Measurements from ENCODE around the gene DAP3. TPM values are rescaled to one million over a fixed set of nuclear protein-coding genes. Genes with fewer than 3 reads are reported as not detected.
"Not testable (repeated sequence)": the region's sequence is repeated elsewhere in the genome, so short reads cannot be mapped to it uniquely, and the experiment has no call there.

DAP3 gene
- polyA plus RNA-seq, 1 of the 3 experiments (the other 2 are of a cell fraction), result 115 TPM

DNA sequence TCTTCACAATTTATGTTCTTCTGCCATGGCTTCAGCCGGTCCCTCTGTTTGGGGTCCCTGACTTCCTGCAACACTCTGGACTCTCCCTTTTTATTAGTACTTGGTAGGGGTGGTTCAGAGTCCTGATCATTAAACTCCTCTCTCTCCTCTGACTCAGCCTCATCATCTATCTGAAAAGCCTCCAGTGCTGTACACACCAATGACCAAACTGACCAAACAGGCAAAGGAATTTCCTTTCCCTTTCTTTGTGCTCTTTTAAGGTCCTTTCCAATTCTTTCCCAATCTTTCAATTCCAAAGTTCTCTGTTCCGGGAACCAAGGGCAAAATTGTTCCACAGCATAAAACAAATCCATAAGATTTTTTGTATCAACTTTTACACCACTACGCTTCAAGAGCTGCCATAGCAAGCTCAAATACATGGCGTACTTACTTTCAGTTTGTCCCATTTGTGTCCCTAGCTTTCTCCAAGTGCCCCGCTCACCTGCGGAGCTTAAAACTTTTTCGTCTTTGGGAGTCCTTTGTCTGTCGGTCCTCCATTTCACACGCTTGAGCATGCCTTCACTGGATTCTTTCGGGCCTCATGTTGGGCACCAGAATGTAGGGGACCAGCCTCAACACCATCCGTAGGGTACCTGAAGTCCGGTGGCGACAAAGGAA is 9.6 kb downstream of the DAP3 start (continued):
- TF ChIP-seq, protein P1, sequence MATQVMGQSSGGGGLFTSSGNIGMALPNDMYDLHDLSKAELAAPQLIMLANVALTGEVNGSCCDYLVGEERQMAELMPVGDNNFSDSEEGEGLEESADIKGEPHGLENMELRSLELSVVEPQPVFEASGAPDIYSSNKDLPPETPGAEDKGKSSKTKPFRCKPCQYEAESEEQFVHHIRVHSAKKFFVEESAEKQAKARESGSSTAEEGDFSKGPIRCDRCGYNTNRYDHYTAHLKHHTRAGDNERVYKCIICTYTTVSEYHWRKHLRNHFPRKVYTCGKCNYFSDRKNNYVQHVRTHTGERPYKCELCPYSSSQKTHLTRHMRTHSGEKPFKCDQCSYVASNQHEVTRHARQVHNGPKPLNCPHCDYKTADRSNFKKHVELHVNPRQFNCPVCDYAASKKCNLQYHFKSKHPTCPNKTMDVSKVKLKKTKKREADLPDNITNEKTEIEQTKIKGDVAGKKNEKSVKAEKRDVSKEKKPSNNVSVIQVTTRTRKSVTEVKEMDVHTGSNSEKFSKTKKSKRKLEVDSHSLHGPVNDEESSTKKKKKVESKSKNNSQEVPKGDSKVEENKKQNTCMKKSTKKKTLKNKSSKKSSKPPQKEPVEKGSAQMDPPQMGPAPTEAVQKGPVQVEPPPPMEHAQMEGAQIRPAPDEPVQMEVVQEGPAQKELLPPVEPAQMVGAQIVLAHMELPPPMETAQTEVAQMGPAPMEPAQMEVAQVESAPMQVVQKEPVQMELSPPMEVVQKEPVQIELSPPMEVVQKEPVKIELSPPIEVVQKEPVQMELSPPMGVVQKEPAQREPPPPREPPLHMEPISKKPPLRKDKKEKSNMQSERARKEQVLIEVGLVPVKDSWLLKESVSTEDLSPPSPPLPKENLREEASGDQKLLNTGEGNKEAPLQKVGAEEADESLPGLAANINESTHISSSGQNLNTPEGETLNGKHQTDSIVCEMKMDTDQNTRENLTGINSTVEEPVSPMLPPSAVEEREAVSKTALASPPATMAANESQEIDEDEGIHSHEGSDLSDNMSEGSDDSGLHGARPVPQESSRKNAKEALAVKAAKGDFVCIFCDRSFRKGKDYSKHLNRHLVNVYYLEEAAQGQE (IDR thresholded peaks at IDR 0.05; ENCODE audit: low read depth, low read length), result no peak
- no peak for TF ChIP-seq TEAD4 (IDR thresholded peaks at IDR 0.05; ENCODE audit: borderline replicate concordance, insufficient read depth)

DNA sequence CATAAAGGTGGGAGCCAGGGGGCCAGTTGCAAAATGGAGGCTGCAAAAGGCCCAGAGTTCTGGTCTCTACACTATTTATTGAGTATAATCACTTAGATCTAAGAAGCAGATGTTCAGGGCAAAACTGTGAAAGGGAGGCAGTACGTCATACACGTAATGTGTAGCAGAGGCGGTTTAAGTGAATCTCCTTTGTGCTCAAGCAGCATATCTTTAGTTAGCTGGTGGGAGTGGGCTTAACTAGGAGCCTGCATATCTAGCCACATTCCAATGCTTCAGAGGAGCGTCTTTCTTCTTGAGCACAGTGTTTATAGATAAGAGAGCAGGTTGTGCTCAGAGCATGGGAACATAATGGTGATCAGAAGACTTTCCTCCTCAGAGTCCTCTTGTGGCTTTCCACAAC is 10.2 kb downstream of the DAP3 start:
- H3K27ac ChIP-seq (ENCODE audit: low read depth in 2 of 2, low read length in 1 of 2); POLR2A ChIA-PET; DNase-seq; H3K9ac ChIP-seq; H3K4me3 ChIP-seq (ENCODE audit: low read depth in 2 of 2, low read length in 1 of 2); H3K4me2 ChIP-seq; H3K9me3 ChIP-seq; H2AFZ ChIP-seq (ENCODE audit: low read depth); H3K27me3 ChIP-seq (ENCODE audit: insufficient read depth); H3K4me1 ChIP-seq (ENCODE audit: control insufficient read depth in 1 of 2, insufficient read depth in 2 of 2, low read depth in 1 of 2, low read length in 1 of 2); H3K9me2 ChIP-seq: not testable (repeated sequence)
- peaks cover 16% of the 10 kb centered on the region for H3F3A ChIP-seq (replicated peaks; ENCODE audit: insufficient read depth)
- H4K20me1 ChIP-seq (ENCODE audit: insufficient read depth), result peaks cover 23% of the 10 kb centered on the region; the same call in 1 of the 2 replicates
- CTCF ChIA-PET, result interaction anchor here (1.4 kb wide), 1 partner anchor 30 kb away, joined by 4 read pairs; no protein-coding TSS in a partner anchor
- 98% methylated on average over 4 of the region's 4 CpGs for WGBS (ENCODE audit: low lambda C conversion rate)
- peaks cover 13 to 29% of the 10 kb centered on the region in 2 experiments for H3K36me3 ChIP-seq (replicated peaks in 1 of 2; ENCODE audit: control insufficient read depth in 1 of 2, insufficient read depth in 2 of 2, low read length in 1 of 2)
- H3K79me2 ChIP-seq (ENCODE audit: insufficient read depth), result peaks cover 84% of the 10 kb centered on the region

DNA sequence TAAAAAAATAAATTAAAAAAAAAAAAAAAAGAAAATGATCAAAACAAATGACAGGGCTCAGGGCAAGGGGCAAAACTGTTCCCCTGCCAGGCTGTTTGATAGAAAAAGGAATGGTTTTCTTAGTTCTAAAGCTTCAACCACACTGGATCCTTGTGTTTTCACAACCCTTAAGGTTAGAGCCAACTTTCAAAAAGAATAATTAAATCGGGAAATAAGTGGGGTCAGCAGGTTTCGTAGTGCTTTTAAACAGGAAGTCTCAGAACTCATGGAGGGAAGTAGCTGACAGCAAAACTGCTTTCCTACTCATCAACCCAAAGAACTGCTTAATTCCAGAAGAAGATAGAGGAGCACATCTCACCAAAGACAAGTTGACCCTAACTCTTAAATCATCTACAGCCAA is 12.8 kb downstream of the DAP3 start:
- CTCF ChIA-PET; POLR2A ChIA-PET; H3K9me2 ChIP-seq; DNase-seq; H3K9me3 ChIP-seq; H3K27me3 ChIP-seq (ENCODE audit: insufficient read depth); H3K9ac ChIP-seq; H3K4me2 ChIP-seq; H3K4me1 ChIP-seq (ENCODE audit: control insufficient read depth in 1 of 2, insufficient read depth in 2 of 2, low read depth in 1 of 2, low read length in 1 of 2); H2AFZ ChIP-seq (ENCODE audit: low read depth); H3K4me3 ChIP-seq (ENCODE audit: low read depth in 2 of 2, low read length in 1 of 2); H3K27ac ChIP-seq (ENCODE audit: low read depth in 2 of 2, low read length in 1 of 2): not testable (repeated sequence)
- H3K79me2 ChIP-seq (ENCODE audit: insufficient read depth), result peaks cover 81% of the 10 kb centered on the region
- H3K36me3 ChIP-seq (replicated peaks in 1 of 2; ENCODE audit: control insufficient read depth in 1 of 2, insufficient read depth in 2 of 2, low read length in 1 of 2), result peaks cover under 1 to 11% of the 10 kb centered on the region in 2 experiments
- H3F3A ChIP-seq (replicated peaks; ENCODE audit: insufficient read depth), result peaks cover 16% of the 10 kb centered on the region
- H4K20me1 ChIP-seq (ENCODE audit: insufficient read depth), result peaks cover 31% of the 10 kb centered on the region; the same call in 1 of the 2 replicates
- 97% methylated on average over 2 of the region's 2 CpGs for WGBS (ENCODE audit: low lambda C conversion rate)

DNA sequence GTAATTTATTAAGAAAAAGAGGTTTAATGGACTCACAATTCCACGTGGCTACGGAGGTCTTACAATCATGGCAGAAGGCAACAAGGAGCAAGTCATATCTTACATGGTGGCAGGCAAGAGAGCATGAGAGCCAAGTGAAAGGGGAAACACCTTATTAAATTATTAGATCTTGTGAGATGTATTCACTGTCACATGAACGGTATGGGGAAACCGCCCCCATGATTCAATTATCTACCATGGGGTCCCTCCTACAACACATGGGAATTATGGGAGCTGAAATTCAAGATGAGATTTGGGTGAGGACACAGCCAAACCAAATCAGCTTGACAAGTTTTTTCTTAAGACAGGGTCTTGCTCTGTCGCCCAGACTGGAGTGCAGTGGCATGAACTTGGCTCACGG is 14.3 kb downstream of the DAP3 start:
- no peaks in the 10 kb centered on the region for H3K9me2 ChIP-seq
- no peak overlapping the region for H3K4me2 ChIP-seq
- no peak for DNase-seq
- peaks cover 0 to 9% of the 10 kb centered on the region in 2 experiments for H3K36me3 ChIP-seq (replicated peaks in 1 of 2; ENCODE audit: control insufficient read depth in 1 of 2, insufficient read depth in 2 of 2, low read length in 1 of 2)
- H3K9ac ChIP-seq, result no peak overlapping the region
- no peaks in the 10 kb centered on the region for H3K4me1 ChIP-seq (ENCODE audit: control insufficient read depth in 1 of 2, insufficient read depth in 2 of 2, low read depth in 1 of 2, low read length in 1 of 2)
- 94% methylated on average over 6 of the region's 6 CpGs for WGBS (ENCODE audit: low lambda C conversion rate)
- ChIA-PET CTCF (no interaction called here), POLR2A (no interaction called here)
- H3K9me3 ChIP-seq, result no peaks in the 10 kb centered on the region
- no peak overlapping the region for H3K4me3 ChIP-seq (ENCODE audit: low read depth in 2 of 2, low read length in 1 of 2)
- TF ChIP-seq EZH2phosphoT487 (IDR thresholded peaks at IDR 0.05; ENCODE audit: borderline replicate concordance, low read depth), result no peak
- no peak for TF ChIP-seq GATA2 (CRISPR knock-in tag; IDR thresholded peaks at IDR 0.05)
- TF ChIP-seq FOXJ3 (CRISPR knock-in tag; IDR thresholded peaks at IDR 0.05), result no peak
- TF ChIP-seq CHD2 (IDR thresholded peaks at IDR 0.05; ENCODE audit: low read length, partially characterized antibody), result no peak
- TF ChIP-seq POLR2AphosphoS5 (IDR thresholded peaks at IDR 0.05; ENCODE audit: low read depth, low read length), result no peak
- TF ChIP-seq ELF1 (IDR thresholded peaks at IDR 0.05), result no peak
- no peak for TF ChIP-seq NRF1 (IDR thresholded peaks at IDR 0.05; ENCODE audit: low read depth, low read length)
- H3K27me3 ChIP-seq (ENCODE audit: insufficient read depth), result no peaks in the 10 kb centered on the region
- no peak overlapping the region for H3K27ac ChIP-seq (ENCODE audit: low read depth in 2 of 2, low read length in 1 of 2)
- H4K20me1 ChIP-seq (ENCODE audit: insufficient read depth), result peaks cover 26% of the 10 kb centered on the region; the same call in 1 of the 2 replicates
- H2AFZ ChIP-seq (ENCODE audit: low read depth), result no peak overlapping the region
- H3K79me2 ChIP-seq (ENCODE audit: insufficient read depth), result peaks cover 81% of the 10 kb centered on the region
- H3F3A ChIP-seq (replicated peaks; ENCODE audit: insufficient read depth), result peaks cover 13% of the 10 kb centered on the region

DNA sequence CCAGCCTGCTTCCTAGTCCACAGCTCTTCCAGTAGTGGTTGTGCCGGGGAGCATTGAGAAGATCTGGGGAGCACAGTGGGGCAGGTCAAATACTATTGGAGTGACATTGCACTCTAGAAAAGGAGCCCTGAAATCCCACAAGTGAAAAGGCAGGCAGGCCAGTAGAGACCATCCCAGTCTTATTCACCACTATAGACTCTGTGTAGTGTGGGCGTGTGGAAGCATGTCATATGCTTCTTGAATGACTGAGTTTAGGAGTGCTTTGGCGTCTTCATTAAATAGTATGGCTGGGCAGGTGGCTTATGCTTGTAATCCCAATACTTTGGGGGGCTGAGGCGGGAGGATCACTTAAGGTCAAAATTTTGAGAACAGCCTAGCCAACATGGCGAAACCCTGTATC is 15.5 kb downstream of the DAP3 start:
- CTCF ChIA-PET; H3K4me2 ChIP-seq; H3K9me2 ChIP-seq; H2AFZ ChIP-seq (ENCODE audit: low read depth); H3F3A ChIP-seq (replicated peaks; ENCODE audit: insufficient read depth); POLR2A ChIA-PET; DNase-seq; H3K4me1 ChIP-seq (ENCODE audit: control insufficient read depth in 1 of 2, insufficient read depth in 2 of 2, low read depth in 1 of 2, low read length in 1 of 2); H3K27me3 ChIP-seq (ENCODE audit: insufficient read depth); H3K9ac ChIP-seq; H3K27ac ChIP-seq (ENCODE audit: low read depth in 2 of 2, low read length in 1 of 2); H3K4me3 ChIP-seq (ENCODE audit: low read depth in 2 of 2, low read length in 1 of 2); H3K9me3 ChIP-seq: not testable (repeated sequence)
- Histone ChIP-seq H4K20me1 (ENCODE audit: insufficient read depth) (peaks cover 16% of the 10 kb centered on the region; the same call in 1 of the 2 replicates), H3K36me3 (replicated peaks in 1 of 2; ENCODE audit: control insufficient read depth in 1 of 2, insufficient read depth in 2 of 2, low read length in 1 of 2) (peaks cover under 1 to 14% of the 10 kb centered on the region in 2 experiments), H3K79me2 (ENCODE audit: insufficient read depth) (peaks cover 81% of the 10 kb centered on the region)
- 87% methylated on average over 4 of the region's 5 CpGs for WGBS (ENCODE audit: low lambda C conversion rate)
